Forelimb muscle (tissue), 1 donor: ENCODE results near the gene AVPR1B. TPM values are rescaled to one million over a fixed set of nuclear protein-coding genes. Genes with fewer than 3 reads are reported as not detected.

Experiments used
- DNase-seq: peaks from one replicate; pipeline ENCODE4 v3.0.0-alpha.2; 2013; ENCODE audit warnings: low read depth
- polyA plus RNA-seq: library from polyadenylated mRNA; unstranded; fragments of 120-200 nt; gene quantifications from one replicate; pipeline ENCODE4 v1.2.1, GENCODE V29; 2013; ENCODE audit not compliant: insufficient read length

AVPR1B gene, protein sequence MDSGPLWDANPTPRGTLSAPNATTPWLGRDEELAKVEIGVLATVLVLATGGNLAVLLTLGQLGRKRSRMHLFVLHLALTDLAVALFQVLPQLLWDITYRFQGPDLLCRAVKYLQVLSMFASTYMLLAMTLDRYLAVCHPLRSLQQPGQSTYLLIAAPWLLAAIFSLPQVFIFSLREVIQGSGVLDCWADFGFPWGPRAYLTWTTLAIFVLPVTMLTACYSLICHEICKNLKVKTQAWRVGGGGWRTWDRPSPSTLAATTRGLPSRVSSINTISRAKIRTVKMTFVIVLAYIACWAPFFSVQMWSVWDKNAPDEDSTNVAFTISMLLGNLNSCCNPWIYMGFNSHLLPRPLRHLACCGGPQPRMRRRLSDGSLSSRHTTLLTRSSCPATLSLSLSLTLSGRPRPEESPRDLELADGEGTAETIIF
- 0.24 TPM for polyA plus RNA-seq

DNA sequence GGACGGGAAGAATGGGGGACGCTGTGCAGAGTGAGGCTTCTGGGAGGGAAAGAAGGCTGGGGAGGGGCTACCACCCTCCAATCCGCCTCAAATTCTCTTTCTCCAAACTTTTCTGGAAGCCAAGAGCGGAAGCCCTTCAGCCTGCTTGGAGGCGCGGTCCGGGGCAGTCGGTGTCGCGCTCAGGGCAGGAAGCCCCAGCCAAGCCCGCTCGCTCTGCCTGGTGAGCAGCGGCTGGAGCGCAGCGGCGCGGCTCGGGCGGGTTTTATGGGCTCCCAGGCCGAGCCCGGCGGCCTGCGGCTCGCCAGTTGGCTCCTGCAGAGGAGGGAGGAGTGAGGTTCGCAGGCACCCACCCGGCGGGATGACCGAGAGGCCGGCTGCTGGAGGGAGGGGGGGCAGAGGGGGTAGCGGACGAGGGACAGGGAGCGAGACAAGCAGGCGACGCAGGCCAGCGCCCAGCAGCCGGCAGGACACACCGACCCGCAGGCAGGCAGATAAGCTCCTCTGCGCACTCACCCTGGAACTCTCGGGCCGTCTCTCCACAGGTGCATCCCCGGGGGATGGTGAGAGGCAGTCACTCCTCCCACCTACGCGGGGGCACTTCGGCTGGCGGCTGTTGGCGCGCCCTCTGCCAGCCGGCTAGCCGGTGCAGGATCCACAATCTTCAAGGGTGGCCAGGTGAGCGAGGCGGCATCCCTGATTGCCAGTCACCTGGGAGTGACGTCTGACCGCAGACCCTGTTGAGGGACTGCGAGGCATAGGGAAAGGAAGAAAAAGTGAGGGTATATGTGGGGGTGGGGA, at the start of gene AVPR1B:
Gene AVPR1B (minus strand): TSS at position 238 of the 798 bp plus-strand sequence. CDS start 498 bp downstream, outside the sequence.
- peak; percentile 44 for DNase-seq

DNA sequence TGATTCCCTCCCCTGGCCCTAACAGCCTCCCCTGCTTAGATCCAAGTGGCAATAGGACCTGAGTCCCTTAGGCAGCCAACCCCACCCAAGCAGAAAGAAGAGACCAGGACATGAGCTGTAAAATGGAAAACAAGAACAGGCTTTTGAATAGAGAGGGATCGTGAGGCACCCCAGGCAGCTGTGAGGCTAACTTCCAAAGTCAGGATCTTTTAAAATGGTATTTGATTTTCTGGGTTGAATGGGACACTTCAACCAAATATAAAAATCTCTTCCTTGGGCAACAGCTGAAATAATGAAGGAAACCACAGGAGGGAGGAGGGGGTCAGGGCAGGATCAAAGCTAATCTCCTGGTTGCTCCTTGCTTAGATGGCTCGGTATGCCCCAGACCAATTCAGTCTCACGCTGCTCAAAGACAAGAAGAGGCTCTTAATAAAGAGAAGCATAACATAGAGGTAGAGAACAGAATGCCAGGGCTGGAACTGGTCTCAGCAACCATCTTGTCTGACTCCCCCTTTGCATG, 28.6 kb upstream of the AVPR1B start:
- DNase-seq: no peak

DNA sequence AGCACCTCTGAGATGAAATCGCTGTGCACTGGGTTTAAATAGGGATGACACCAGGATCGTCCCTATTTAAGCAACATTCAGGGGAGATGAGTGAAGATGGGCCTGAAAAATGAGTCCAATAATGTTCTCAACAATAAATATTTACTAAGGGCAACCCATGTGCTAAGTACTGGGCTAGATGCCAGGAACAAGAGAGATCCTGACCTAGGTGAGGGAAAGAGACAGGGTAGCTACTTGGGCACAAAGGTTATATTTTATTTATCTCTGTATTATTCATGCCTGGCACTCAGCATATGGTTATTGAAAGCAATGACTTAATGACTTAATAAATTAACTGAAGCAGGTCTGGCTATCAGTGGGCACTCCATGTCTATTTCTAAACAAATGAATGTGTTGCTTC, 27.4 kb upstream of the AVPR1B start:
- DNase-seq: no peak

DNA sequence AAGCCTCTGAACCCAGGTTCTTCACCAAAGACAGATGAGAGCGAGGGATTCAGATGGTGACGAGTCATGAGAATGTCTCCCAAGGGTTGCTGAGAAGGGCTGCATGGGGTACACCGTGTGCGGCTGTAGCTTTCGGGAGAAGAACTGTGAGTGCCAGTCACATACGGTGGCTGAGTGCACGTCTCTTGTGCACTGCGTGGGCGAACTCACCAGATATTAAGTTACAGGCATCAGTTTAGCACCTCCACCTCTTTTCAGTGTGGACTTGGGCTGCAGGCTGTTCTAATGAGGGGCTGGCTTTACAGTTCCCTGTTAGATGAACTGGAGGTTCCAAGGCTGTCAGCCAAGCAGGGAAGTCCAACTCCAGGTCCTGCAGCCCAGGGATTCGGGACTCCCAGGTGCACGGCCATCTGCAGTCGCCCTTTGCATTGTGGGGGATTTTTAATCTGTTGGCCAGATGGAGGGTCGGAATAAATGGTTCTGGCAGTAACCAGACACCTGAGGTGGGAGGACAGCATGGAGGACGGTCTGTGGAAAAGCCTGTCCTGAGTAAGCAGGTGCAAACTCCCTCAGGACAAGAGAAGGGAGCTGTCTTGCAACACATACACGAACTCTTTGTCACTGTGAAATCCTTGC, 26.5 kb upstream of the AVPR1B start:
- peak; percentile 59 for DNase-seq

DNA sequence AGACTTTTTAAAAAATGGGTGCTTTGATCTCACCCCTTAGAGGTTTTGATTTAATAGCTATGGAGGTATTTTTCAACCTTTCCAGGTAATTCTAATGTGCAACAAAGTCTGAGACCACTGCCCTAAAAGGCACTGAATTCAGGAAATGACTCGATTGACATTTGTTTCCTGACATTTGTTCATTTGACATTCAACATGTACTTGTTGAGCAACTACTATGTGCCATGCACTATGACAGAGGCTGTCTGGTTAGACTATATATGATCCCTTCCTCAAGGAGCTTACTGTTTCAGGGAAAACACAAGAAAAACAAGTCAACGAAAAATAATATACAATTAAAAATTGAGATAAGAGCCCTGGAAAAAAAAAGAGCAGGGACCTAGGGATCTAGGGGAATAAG, 25.6 kb upstream of the AVPR1B start:
- no peak for DNase-seq

DNA sequence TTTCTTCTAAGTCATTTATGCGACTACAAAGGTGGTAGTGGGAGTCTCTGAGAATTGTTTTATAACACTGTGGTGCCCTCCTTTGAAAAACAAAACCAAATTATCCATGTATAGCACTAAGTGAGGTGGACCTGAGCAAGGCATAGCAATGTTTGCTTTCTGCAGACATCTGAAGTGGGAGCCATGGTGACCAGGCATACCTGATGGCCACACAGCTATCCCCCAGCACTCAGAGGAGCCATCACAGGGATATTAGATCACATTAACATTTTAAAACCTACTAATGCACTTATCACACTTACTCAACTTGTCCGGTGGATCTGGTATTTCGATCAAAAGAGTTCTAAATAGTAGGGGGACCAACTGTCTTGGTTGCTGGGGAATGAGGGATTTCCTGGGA, 24.8 kb upstream of the AVPR1B start:
- DNase-seq: no peak

DNA sequence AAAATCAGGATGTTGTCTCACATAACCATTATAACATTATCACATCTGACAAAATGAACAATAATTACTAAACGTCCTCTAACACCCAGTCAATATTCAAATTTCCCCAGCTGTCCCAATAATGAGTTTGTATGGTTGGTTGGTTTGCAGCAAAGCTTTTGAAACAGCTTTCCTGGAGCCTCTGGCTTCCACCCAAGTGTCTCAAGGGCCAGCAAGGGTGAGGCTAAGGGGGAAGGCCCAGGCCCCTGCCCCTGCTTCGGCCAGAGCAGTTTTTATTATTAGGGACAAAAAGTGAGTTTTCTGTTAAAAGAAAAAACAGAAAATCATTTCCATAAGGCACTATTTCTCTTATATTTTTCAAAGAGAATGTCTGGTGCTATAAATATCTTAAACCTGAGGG, 19.1 kb upstream of the AVPR1B start:
- no peak for DNase-seq

DNA sequence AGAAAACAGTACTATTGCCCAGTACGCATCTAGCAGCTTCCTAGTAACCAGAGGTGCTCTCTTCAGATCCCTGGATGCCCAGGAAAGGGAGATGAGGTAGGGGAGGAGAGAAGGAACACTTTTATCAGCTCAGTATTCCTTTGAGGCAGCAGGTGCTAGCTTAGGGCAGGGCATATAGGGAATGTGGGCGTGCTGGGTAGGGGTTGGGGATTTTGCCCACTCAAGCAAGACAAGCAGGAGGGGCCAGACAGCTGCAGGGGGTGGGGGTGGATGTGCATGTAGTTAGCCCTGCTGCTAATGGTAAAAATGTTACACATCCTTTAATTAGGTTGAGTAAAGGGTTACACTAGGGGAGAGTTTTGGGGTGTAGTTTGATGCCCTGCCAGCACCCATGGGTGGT, 18.1 kb upstream of the AVPR1B start:
- no peak for DNase-seq

DNA sequence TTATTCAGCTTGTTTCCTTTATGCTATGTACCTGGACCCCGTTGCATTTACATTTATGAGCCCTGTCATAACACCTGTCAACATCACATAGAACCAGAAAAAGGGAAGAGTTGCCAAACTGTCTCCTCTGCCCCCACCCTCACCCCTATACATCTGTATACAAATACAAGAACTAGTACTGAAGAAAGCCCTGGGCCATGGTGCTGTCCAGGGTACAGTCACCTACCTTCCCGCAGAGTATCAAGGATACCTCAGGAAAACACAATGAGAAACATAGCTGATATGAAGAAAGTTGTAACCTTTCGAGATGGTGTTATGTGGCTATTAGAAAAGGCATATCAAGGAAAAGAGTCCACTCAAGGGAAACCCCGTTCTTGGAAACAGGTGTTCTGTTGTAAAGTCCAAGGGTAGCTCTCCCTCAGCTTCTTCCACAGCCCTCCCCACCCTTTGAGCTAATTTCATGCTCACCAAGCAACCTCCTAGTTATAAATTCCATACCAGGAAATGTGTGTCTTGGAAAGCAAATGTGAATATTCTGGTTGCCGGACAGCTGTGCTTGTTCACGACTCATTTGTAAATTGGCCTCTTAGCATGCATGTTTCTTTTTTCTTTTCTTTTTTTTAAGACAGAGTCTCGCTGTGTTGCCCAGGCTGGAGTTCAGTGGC, 16.7 kb upstream of the AVPR1B start:
- no peak for DNase-seq

DNA sequence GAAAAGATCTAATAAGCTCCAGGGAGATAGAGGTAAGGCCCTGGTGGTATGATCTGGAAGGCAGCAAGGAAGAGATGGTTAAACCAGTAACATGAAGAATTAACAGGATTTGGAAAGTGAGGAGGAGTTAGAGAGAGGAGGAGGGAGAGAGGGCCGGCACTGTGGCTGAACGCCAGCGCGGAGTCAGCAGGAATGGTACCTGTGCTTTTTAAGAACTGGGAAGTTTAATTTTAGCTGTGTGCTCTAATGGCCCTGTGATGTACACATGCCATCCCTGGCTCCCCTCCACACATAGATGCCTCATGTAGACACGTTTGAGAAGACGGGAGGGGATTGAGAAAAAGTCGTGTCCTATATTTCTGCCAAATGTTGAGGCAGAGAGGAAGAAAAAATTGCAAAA, 13.8 kb upstream of the AVPR1B start:
- no peak for DNase-seq

DNA sequence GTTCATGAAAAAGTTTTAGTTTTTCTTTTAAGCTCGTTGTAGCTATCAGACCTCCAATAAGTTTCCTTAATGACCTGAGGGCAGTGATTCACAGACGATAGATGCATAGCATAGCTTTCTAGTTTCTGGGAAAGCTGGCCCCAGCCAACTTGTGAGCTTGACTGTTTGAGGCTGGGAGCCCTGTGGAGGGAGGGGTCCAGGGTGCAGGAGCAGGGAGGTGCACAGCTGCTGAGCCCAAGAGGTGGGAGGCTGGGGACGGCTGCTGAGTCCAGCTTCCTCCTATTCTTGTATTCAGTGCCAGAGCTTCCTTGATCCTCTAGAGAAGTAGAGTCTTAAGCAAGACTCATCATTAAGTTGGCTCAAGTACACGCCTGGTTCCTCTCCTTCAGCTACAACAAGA, 11.0 kb upstream of the AVPR1B start:
- DNase-seq: no peak

DNA sequence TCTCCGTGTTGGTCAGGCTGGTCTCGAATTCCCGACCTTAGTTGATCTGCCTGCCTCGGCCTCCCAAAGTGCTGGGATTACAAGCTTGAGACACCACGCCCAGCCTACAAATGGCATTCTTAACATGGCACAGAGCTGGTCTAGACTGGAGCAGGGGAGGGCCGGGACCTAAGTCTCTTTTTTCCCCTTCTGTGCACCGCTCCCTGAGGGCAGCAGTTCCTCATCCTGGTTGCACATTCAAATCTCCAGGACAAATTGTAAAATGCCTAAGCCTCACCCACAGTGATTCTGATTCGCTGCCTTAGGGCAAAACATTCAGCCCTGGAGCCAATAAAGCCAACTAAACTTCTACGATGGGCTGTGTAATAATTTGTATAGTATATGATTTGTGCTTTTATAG, 10.1 kb upstream of the AVPR1B start:
- no peak for DNase-seq

DNA sequence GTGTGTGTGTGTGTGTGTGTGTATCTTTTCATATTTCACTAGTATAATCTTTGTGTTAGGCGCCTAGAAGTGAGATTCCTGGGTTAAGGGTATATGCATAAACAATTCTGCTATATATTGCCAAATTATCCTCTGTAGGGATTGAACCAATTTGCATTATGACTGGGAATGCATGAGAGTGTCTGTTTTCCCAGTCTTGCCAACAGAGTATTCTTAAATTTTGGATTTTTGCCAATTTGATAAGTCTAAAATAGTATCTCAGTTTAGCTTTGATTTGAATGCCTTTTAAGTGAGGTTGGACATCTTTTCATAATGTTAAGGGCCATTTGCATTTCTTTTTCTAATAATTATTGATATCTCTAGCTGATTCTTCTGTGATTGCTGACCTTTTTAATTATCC, 8.2 kb upstream of the AVPR1B start:
- DNase-seq: no peak

DNA sequence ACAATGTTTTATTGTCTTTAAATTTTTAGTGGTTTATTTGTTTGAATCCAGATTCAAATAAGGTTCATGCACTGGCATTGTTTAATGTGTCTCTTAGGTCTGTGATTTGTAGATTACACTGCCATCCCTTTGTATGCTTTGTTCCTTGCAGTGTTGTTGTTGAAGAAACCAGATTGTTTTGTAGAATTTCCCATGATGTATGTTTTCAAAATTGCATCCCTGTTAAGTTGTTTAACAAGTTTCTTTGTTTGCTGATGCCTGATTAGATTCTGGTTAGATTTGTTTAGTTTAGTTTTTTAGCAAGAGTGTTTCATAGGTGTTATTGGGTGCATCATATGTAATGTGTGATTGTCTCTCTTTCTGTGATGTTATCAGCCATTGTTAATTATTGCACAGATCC, 5.5 kb upstream of the AVPR1B start:
- DNase-seq: no peak

DNA sequence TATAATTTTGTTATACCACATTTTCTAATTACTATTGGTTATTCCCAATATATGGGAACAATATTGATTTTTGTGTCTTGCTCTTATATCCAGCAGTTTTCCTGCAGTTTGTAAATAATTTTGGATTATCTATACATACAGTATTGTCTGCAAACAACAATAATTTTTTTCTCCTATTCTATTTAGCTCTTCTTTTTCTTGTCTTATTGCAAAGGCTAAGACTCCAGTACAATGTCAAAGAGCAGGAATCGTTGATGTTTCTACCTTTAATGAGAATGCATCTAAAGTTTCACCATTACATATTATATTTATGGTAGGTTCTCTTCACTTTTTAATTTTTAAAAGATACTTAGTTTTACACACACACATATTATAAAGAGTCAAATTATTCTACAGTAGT, 4.1 kb upstream of the AVPR1B start:
- DNase-seq: no peak

DNA sequence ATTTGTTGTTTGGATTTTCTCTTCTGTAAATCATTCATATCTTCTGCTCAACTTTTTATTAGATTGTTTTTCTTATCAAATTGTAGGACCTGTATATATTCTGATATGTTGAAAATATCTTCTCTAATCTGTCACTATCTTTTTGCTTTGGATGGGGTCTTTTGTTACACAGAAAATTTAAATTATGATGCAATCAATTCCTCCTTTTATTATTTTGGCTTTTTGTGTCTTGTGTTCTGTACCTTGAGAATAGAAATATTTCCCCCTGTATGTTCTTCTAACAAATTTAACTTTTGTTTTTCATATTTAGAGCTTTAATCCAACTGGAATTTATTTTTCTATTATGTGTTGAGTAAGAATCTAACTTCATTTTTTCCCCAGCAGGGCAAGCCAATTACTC, 3.2 kb upstream of the AVPR1B start:
- DNase-seq: no peak

DNA sequence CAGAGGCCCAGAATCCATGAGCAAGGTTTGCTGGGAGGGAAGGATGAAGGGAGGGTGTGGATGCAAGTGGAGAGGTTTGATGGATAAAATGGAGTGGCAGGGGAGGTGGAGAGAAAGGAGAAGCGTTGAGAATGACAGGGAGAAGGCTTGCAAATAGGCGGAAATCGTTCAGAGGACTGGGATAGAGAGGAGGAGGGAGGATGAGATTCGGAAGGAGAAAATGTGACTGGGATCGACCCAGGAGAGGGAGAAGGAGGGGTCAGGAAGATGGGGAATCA, 376 bp downstream of the AVPR1B start:
- DNase-seq: no peak

DNA sequence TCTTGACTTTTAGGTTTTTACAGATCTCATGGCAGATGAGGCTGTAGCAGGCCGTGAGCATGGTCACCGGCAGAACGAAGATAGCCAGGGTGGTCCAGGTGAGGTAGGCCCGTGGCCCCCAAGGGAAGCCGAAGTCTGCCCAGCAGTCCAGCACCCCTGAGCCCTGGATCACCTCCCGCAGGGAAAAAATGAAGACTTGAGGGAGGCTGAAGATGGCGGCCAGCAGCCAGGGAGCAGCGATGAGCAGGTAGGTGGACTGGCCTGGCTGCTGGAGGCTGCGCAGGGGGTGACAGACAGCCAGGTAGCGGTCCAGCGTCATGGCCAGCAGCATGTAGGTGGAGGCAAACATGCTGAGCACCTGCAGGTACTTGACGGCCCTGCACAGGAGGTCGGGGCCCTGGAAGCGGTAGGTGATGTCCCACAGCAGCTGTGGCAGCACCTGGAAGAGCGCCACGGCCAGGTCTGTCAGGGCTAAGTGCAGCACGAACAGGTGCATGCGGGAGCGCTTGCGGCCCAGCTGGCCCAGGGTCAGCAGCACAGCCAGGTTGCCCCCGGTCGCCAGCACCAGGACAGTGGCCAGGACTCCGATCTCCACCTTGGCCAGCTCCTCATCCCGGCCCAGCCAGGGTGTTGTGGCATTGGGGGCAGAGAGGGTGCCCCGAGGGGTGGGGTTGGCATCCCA, 856 bp downstream of the AVPR1B start:
- no peak for DNase-seq

DNA sequence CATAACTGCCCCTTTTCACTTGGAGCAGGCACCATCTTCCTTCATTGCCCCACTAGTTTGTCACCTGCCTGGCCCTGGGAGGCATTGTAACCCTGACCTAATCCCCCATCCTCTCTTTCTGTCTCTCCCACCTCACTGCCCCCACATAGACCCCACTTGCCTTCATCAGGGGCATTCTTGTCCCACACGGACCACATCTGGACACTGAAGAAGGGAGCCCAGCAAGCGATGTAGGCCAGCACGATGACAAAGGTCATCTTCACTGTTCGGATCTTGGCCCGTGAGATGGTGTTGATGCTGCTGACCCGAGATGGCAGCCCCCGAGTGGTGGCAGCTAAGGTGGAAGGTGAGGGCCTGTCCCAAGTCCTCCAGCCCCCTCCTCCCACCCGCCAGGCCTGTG, 1.4 kb downstream of the AVPR1B start:
- no peak for DNase-seq

DNA sequence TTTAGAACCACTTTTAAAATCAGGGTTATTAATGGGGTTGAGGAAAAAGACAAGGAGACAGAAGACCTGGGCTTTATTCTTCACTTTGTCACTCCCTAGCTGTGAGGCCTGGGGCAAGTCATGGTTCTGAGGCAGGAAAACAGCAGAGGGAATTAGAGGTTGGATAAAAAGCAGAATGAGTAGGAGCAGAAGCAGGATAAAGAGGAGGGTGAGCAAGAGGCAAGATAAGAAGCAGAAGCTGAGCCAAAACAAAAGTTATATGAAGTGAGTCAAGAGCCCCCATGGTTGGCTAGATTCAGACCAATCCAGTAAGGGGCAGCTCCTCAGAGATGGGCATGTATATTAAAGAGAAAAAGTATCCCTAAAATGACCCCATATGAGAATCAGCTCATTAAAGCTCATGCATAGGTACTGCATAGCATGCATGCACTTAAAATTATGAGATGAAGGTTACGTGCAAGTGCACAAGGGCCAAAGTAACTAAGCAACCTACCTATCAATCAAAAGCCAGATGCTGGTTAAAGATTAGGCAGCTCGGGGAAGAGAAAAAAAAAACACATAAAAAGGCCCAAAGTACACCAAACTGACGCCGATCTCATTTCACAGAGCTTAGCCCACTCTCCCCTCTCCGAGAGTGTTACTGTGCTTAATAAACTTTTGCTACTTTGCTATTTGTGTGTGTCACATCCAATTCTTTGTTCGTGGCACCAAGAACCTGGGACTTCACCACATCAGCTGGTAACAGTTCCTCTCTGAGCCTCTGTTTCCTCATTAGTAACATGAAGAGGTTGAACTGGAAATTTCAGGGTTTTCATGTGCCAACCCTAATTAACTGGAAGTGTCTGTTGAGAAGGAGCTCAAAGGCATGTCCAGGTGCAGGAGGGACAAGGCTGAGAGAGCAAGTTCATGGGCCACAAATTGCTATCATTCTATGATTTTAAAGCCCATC, 2.2 kb downstream of the AVPR1B start:
- DNase-seq: no peak
